Smooth muscle cell (in vitro differentiated cells): Measurements from ENCODE around the gene TTYH2. TPM values are rescaled to one million over a fixed set of nuclear protein-coding genes. Genes with fewer than 3 reads are reported as not detected.

Source experiments
- DNase-seq: peaks from one replicate; lab custom pipeline; 2025; ENCODE audit not compliant: unreplicated experiment; lab: John Stamatoyannopoulos, UW
- H2AFZ ChIP-seq: fragments of 200-600 bp; sonication (generic); 2 replicates; pipeline ENCODE4 v1.6.0; 2016; ENCODE audit warnings: antibody characterized with exemption, low read depth, mild to moderate bottlenecking
- H3F3A ChIP-seq: fragments of 200-600 bp; sonication (generic); 2 replicates; pipeline ENCODE4 v1.6.0; 2017; ENCODE audit warnings: antibody characterized with exemption, low read depth
- H3K27ac ChIP-seq: fragments of 200-600 bp; sonication (generic); 2 replicates; pipeline ENCODE4 v1.5.1; 2016; ENCODE audit warnings: low read depth, mild to moderate bottlenecking
- H3K27me3 ChIP-seq: fragments of 200-600 bp; sonication (generic); 2 replicates; pipeline ENCODE4 v1.6.1; 2016; ENCODE audit warnings: low read depth, mild to moderate bottlenecking
- H3K36me3 ChIP-seq: fragments of 200-600 bp; sonication (generic); 2 replicates; pipeline ENCODE4 v1.5.1; 2016; ENCODE audit warnings: low read depth
- H3K4me1 ChIP-seq: fragments of 200-600 bp; sonication (generic); 2 replicates; pipeline ENCODE4 v1.5.1; 2016; ENCODE audit warnings: low read depth
- H3K4me2 ChIP-seq: fragments of 200-600 bp; sonication (generic); 2 replicates; pipeline ENCODE4 v1.6.0; 2016; ENCODE audit warnings: mild to moderate bottlenecking
- H3K4me3 ChIP-seq: fragments of 200-600 bp; sonication (generic); 2 replicates; pipeline ENCODE4 v1.5.1; 2016; ENCODE audit warnings: mild to moderate bottlenecking
- H3K79me2 ChIP-seq: fragments of 200-600 bp; sonication (generic); 2 replicates; pipeline ENCODE4 v1.6.0; 2016; ENCODE audit warnings: low read depth, mild to moderate bottlenecking
- H3K9ac ChIP-seq: fragments of 200-600 bp; sonication (generic); 2 replicates; pipeline ENCODE4 v1.6.0; 2016; ENCODE audit warnings: low read depth
- H3K9me3 ChIP-seq: fragments of 200-600 bp; sonication (generic); replicated peaks from 2 replicates; pipeline ENCODE4 v1.5.1; 2016; ENCODE audit warnings: low read depth
- H4K20me1 ChIP-seq: fragments of 200-600 bp; sonication (generic); 2 replicates; pipeline ENCODE4 v1.6.0; 2016; ENCODE audit warnings: low read depth
- CTCF ChIP-seq: fragments of 200-600 bp; sonication (generic); IDR thresholded peaks from 2 replicates; pipeline ENCODE4 v1.5.1; 2017; ENCODE audit warnings: borderline replicate concordance, mild to moderate bottlenecking, antibody characterized with exemption; ENCODE audit not compliant: insufficient read depth, poor library complexity, severe bottlenecking
- WGBS: methylation state at CpG from one replicate; pipeline ENCODE4 v1.1.7; 2016; ENCODE audit warnings: low lambda C conversion rate; 5-methylcytosine and 5-hydroxymethylcytosine counted together
- polyA plus RNA-seq: library from polyadenylated mRNA; unstranded; fragments of >200 nt; fragmentation: Nextera tagmentation; extraction: Ambion mirVana; gene quantifications from 2 replicates; pipeline ENCODE4 v1.2.1, GENCODE V29; 2016
- total RNA-seq: library from RNA; depleted of rRNA; stranded (reverse); fragments of >200 nt; gene quantifications from 2 replicates; pipeline ENCODE4 v1.2.3, GENCODE V29; 2014

Gene TTYH2
- total and polyA plus RNA-seq, 2 experiments from 2014 or later = 1.6 to 1.9 TPM

- 75% methylated on average over 8 of the region's 8 CpGs for WGBS
- H3K4me2 ChIP-seq = no peak overlapping the region
- H3K4me3 ChIP-seq = no peak overlapping the region
- H3K79me2 ChIP-seq = no peaks in the 10 kb centered on the region
- no peak overlapping the region for H2AFZ ChIP-seq
- H3K27me3 ChIP-seq = peaks cover 7% of the 10 kb centered on the region
- no peaks in the 10 kb centered on the region for H3F3A ChIP-seq
- H4K20me1 ChIP-seq = no peaks in the 10 kb centered on the region
- TF ChIP-seq CTCF = no peak
- no peaks in the 10 kb centered on the region for H3K9me3 ChIP-seq
- no peaks in the 10 kb centered on the region for H3K4me1 ChIP-seq
- H3K9ac ChIP-seq = no peak overlapping the region
- no peak for DNase-seq
- H3K36me3 ChIP-seq = no peaks in the 10 kb centered on the region
- H3K27ac ChIP-seq = no peak overlapping the region
Measured at GRCh38 chr17:74165797-74166365, 47.5 kb upstream of the TTYH2 start.

- Histone ChIP-seq H3K4me2 (no peak overlapping the region), H3K27me3 (peaks cover 7% of the 10 kb centered on the region), H3K4me3 (no peak overlapping the region), H3F3A (no peaks in the 10 kb centered on the region), H4K20me1 (no peaks in the 10 kb centered on the region), H3K9me3 (no peaks in the 10 kb centered on the region), H3K79me2 (no peaks in the 10 kb centered on the region), H3K27ac (no peak overlapping the region), H3K36me3 (no peaks in the 10 kb centered on the region), H2AFZ (no peak overlapping the region), H3K4me1 (no peaks in the 10 kb centered on the region), H3K9ac (no peak overlapping the region)
- no peak for TF ChIP-seq CTCF
- WGBS = 38% methylated on average over 1 of the region's 1 CpG
- no peak for DNase-seq
Measured at GRCh38 chr17:74170924-74171323, 42.4 kb upstream of the TTYH2 start.

- no peaks in the 10 kb centered on the region for H3K4me1 ChIP-seq
- H3K9ac ChIP-seq = no peak overlapping the region
- H4K20me1 ChIP-seq = no peaks in the 10 kb centered on the region
- H3K27me3 ChIP-seq = peaks cover 3% of the 10 kb centered on the region
- no peaks in the 10 kb centered on the region for H3K9me3 ChIP-seq
- H2AFZ ChIP-seq = no peak overlapping the region
- H3F3A ChIP-seq = no peaks in the 10 kb centered on the region
- WGBS = 70% methylated on average over 3 of the region's 3 CpGs
- H3K4me2 ChIP-seq = no peak overlapping the region
- no peak for DNase-seq
- H3K4me3 ChIP-seq = no peak overlapping the region
- no peak for TF ChIP-seq CTCF
- H3K79me2 ChIP-seq = no peaks in the 10 kb centered on the region
- H3K27ac ChIP-seq = no peak overlapping the region
- H3K36me3 ChIP-seq = no peaks in the 10 kb centered on the region
Measured at GRCh38 chr17:74172700-74173099, 40.7 kb upstream of the TTYH2 start.

- Histone ChIP-seq H3F3A (no peaks in the 10 kb centered on the region), H4K20me1 (no peaks in the 10 kb centered on the region), H3K9ac (no peak overlapping the region), H3K9me3 (no peaks in the 10 kb centered on the region), H3K27ac (no peak overlapping the region), H3K27me3 (peaks cover 6% of the 10 kb centered on the region), H3K79me2 (no peaks in the 10 kb centered on the region), H3K4me3 (no peak overlapping the region), H3K36me3 (no peaks in the 10 kb centered on the region), H3K4me1 (peaks cover 5% of the 10 kb centered on the region), H3K4me2 (no peak overlapping the region), H2AFZ (no peak overlapping the region)
- DNase-seq = peak; percentile 12
- peak; percentile 93 for TF ChIP-seq CTCF
- 50% methylated on average over 10 of the region's 10 CpGs for WGBS
Measured at GRCh38 chr17:74176546-74177001, 36.8 kb upstream of the TTYH2 start.
